ENCODE measurements around the gene FERMT1.

- TF ChIP-seq EZH2 (IDR thresholded peaks at IDR 0.05; ENCODE audit: insufficient read depth, poor library complexity, severe bottlenecking) = no peak
- TF ChIP-seq EZH2phosphoT487 (IDR thresholded peaks at IDR 0.05; ENCODE audit: insufficient read depth, low read depth) = no peak
These were observed 84.6 kb downstream of the FERMT1 start for GRCh38 chr20:6038256-6038655.

Data from GM23248 (cell line).